HepG2 (cell line): ENCODE measurements around the gene C14orf180. TPM values are rescaled to one million over a fixed set of nuclear protein-coding genes. Genes with fewer than 3 reads are reported as not detected.

Experiments
- ATAC-seq: fragments of 200-7000 bp; cut with Tn5 transposase; 3 replicates; pipeline ENCODE4 v1.9.1; 2020; ENCODE audit warnings: mild to moderate bottlenecking, moderate library complexity
- BruUV-seq: library from RNA; stranded (reverse); fragments of 400-500 nt; replicated peaks from 2 replicates; lab custom pipeline; 2021; lab: Mats Ljungman, UMichigan
- CTCF ChIA-PET: fragments of 300-600 bp; formaldehyde crosslinking; extraction: SDS; loops from one replicate; lab custom pipeline; 2021; ENCODE audit warnings: low total read pairs, inconsistent platforms, low intra/inter-chr PET ratio; lab: Yijun Ruan, JAX
- POLR2A ChIA-PET: fragments of 350-600 bp; sonication (Branson Sonifier 250); formaldehyde crosslinking; loops from one replicate; lab custom pipeline; 2020; ENCODE audit warnings: antibody characterized with exemption, inconsistent platforms; lab: Yijun Ruan, JAX
- DNase-seq: peaks from one replicate; pipeline ENCODE4 v3.0.0-alpha.2; 2015; ENCODE audit warnings: low spot score
- FAIRE-seq: peaks from 3 replicates; lab custom pipeline; 2011; peaks lifted over from hg19 to GRCh38; lab: Jason Lieb, UNC
- H2AFZ ChIP-seq: one replicate; pipeline ENCODE4 v1.6.1; 2011; ENCODE audit warnings: low read length, inconsistent platforms
- H3K27ac ChIP-seq: fragments of 300-600 bp; 3 replicates; pipeline ENCODE4 v1.8.0; 2011; ENCODE audit warnings: mixed run types, mild to moderate bottlenecking, mixed read lengths, low read length, inconsistent platforms; ENCODE audit not compliant: insufficient read depth; ENCODE audit errors: extremely low read length
- H3K27me3 ChIP-seq, 2 experiments: fragments of 200-600 bp in 1 of 2; 2 replicates in 1 of 2; 3 replicates in 1 of 2; pipeline versions ENCODE4 v1.6.0 to v1.8.0; 2011; ENCODE audit warnings: low read length in 2 of 2, mild to moderate bottlenecking in 2 of 2, moderate library complexity in 2 of 2, inconsistent platforms in 1 of 2; ENCODE audit not compliant: insufficient read depth in 2 of 2, control insufficient read depth in 1 of 2
- H3K36me3 ChIP-seq, 2 experiments: fragments of 200-600 bp in 1 of 2; replicated peaks in 1 of 2; 2 replicates in 1 of 2; 3 replicates in 1 of 2; pipeline versions ENCODE4 v1.5.1 to v1.8.0; 2011; ENCODE audit warnings: low read length in 2 of 2, inconsistent platforms in 1 of 2; ENCODE audit not compliant: insufficient read depth in 2 of 2, control insufficient read depth in 1 of 2
- H3K4me1 ChIP-seq: 2 replicates; pipeline ENCODE4 v1.5.1; 2012; ENCODE audit warnings: low read length, inconsistent platforms; ENCODE audit not compliant: insufficient read depth
- H3K4me2 ChIP-seq: 2 replicates; pipeline ENCODE4 v1.6.0; 2011; ENCODE audit warnings: low read depth, low read length, inconsistent platforms
- H3K4me3 ChIP-seq, 3 experiments: fragments of 200-600 bp in 1 of 3; sonication (generic), shearing (Covaris generic) in 1 of 3; replicated peaks in 1 of 3; 2 replicates each; pipeline ENCODE4 v1.5.1; 2011 to 2016; ENCODE audit warnings: low read length in 3 of 3, inconsistent platforms in 2 of 3, low read depth in 2 of 3, mild to moderate bottlenecking in 2 of 3, control low read depth in 1 of 3, mixed read lengths in 1 of 3; ENCODE audit not compliant: insufficient read depth in 1 of 3
- H3K79me2 ChIP-seq: one replicate; pipeline ENCODE4 v1.6.1; 2011; ENCODE audit warnings: low read length, inconsistent platforms; ENCODE audit not compliant: insufficient read depth
- H3K9ac ChIP-seq: 2 replicates; pipeline ENCODE4 v1.6.0; 2011; ENCODE audit warnings: mild to moderate bottlenecking, low read depth, low read length, inconsistent platforms; ENCODE audit not compliant: insufficient read depth
- H3K9me3 ChIP-seq: 2 replicates; pipeline ENCODE4 v1.5.1; 2012; ENCODE audit warnings: mild to moderate bottlenecking, low read length
- H4K20me1 ChIP-seq: 2 replicates; pipeline ENCODE4 v1.6.0; 2011; ENCODE audit warnings: inconsistent platforms, mild to moderate bottlenecking, low read length, moderate library complexity; ENCODE audit not compliant: insufficient read depth
- HNF4G ChIP-seq, 2 experiments: sonication (generic) in 1 of 2; formaldehyde crosslinking in 1 of 2; IDR thresholded peaks; 2 replicates each; pipeline versions ENCODE4 v1.4.0 to v1.6.1; 2011 to 2020; ENCODE audit warnings: borderline replicate concordance in 2 of 2, low read depth in 2 of 2, mild to moderate bottlenecking in 2 of 2, low read length in 1 of 2, missing genetic modification reagents in 1 of 2, moderate library complexity in 1 of 2
- NCOA2 ChIP-seq: sonication (generic); formaldehyde crosslinking; IDR thresholded peaks from 2 replicates; pipeline ENCODE4 v1.8.0; 2022; ENCODE audit warnings: inconsistent platforms
- PCBP2 ChIP-seq: fragments of 200-400 bp; formaldehyde crosslinking; optimal IDR thresholded peaks from 2 replicates; pipeline ENCODE3; 2018; ENCODE audit warnings: low read length, low read depth; ENCODE audit not compliant: poor library complexity, severe bottlenecking
- SIN3A ChIP-seq: IDR thresholded peaks from 2 replicates; pipeline ENCODE4 v1.6.1; 2011; ENCODE audit warnings: low read depth, mild to moderate bottlenecking, control low read depth, low read length, borderline replicate concordance
- SMARCE1 ChIP-seq: fragments of 450-650 bp; IDR thresholded peaks from 2 replicates; pipeline ENCODE4 v1.6.1; 2017; ENCODE audit warnings: borderline replicate concordance
- TCF12 ChIP-seq, 2 experiments: fragments of 450-650 bp in 1 of 2; sonication (generic) in 1 of 2; formaldehyde crosslinking in 1 of 2; IDR thresholded peaks; 2 replicates each; pipeline versions ENCODE4 v1.6.1 to v1.8.0; 2017 to 2022; ENCODE audit warnings: antibody characterized with exemption in 1 of 2, mild to moderate bottlenecking in 1 of 2, missing genetic modification reagents in 1 of 2, moderate library complexity in 1 of 2
- ZNF263 ChIP-seq: sonication (generic); formaldehyde crosslinking; IDR thresholded peaks from 2 replicates; pipeline ENCODE4 v1.4.0; 2020; ENCODE audit warnings: missing genetic modification reagents
- WGBS: methylation state at CpG from one replicate; pipeline ENCODE4 v1.1.6; 2017; ENCODE audit warnings: low lambda C conversion rate; 5-methylcytosine and 5-hydroxymethylcytosine counted together
- in situ Hi-C: cut with HindIII; loops from 2 replicates; pipeline ENCODE4 v1.10.0; 2017; ENCODE audit warnings: low pct_unique_long_range_greater_than_20kb; ENCODE audit not compliant: extremely low pct_ligation_motif_present
- intact Hi-C: fragments of 100-400 bp; cut with micrococcal nuclease; formaldehyde crosslinking; loops from one replicate; pipeline ENCODE4 v1.10.0; 2022; ENCODE audit not compliant: unreplicated experiment
- polyA plus RNA-seq, 8 experiments: library from polyadenylated mRNA; depleted of rRNA in 3 of 8; stranded (reverse) in 7 of 8; unstranded in 1 of 8; fragments of >200 nt; fragmentation: Illumina TruSeq in 4 of 8; extraction: Trizol in 4 of 8; gene quantifications; 2 replicates each; pipeline versions ENCODE4 v1.2.1 to v1.2.3, GENCODE V29; 2011 to 2016; ENCODE audit warnings: low read depth in 4 of 8, missing spikeins in 1 of 8, mixed read lengths in 1 of 8; ENCODE audit not compliant: insufficient read depth in 1 of 8
- total RNA-seq, 5 experiments: library from RNA; depleted of rRNA; stranded (reverse); fragments of >200 nt; fragmentation: Illumina TruSeq; extraction: Trizol; gene quantifications; 2 replicates each; pipeline ENCODE4 v1.2.3, GENCODE V29; 2016; ENCODE audit warnings: low read depth in 1 of 5
- TF ChIP-seq, protein P1 (sequence below): sonication (generic); formaldehyde crosslinking; IDR thresholded peaks from 2 replicates; pipeline ENCODE4 v1.5.0; 2020; ENCODE audit warnings: mild to moderate bottlenecking, missing genetic modification reagents
- TF ChIP-seq, protein P2 (sequence below): sonication (generic); formaldehyde crosslinking; IDR thresholded peaks from 2 replicates; pipeline ENCODE4 v1.5.0; 2020; ENCODE audit warnings: mild to moderate bottlenecking, missing genetic modification reagents, borderline replicate concordance
- TF ChIP-seq, protein P3 (sequence below): sonication (generic); formaldehyde crosslinking; IDR thresholded peaks from 2 replicates; pipeline ENCODE4 v1.8.0; 2022; ENCODE audit warnings: missing genetic modification reagents, low read depth, mild to moderate bottlenecking, borderline replicate concordance
- TF ChIP-seq, protein P4 (sequence below): sonication (generic); formaldehyde crosslinking; conservative IDR thresholded peaks from 2 replicates; pipeline ENCODE4 v1.5.0; 2020; ENCODE audit warnings: missing genetic modification reagents
- TF ChIP-seq, protein P5 (sequence below): sonication (generic); formaldehyde crosslinking; IDR thresholded peaks from 2 replicates; pipeline ENCODE4 v1.5.1; 2020; ENCODE audit warnings: missing genetic modification reagents, mild to moderate bottlenecking, borderline replicate concordance
- TF ChIP-seq, protein P6 (sequence below): sonication (generic); formaldehyde crosslinking; IDR thresholded peaks from 2 replicates; pipeline ENCODE4 v1.4.0; 2020; ENCODE audit warnings: missing genetic modification reagents, borderline replicate concordance

The C14orf180 gene
- total and polyA plus RNA-seq, 2 of the 13 experiments (the other 11 are each of a cell fraction or from before 2014, with no cell fraction given): not detected

DNA sequence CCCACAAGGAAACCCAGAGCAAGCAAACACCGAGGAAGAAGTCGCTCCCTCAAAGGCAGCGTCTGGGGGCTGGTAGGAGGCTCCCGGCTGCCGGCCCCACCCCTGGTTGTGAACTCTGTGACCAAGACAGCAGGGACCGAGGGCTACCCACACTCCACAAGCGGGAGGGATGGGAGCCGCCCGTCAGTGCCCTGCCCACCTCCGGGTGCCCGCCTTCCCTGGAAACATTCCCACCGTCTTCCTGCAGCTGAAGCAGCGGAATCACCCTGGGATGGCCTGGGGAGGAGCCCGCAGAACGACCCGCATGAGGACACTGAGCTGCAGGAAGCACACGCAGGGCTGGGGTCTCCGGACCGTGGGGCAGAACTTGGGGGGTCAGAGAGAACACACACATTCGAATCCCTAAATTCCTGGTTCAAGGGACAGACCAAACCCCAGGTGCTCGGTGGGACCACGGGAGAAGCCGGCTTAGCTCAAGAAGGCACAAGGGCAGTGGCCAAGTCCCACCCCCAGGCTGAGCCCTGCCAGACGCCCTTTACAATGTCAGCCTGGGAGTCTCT, 33.5 kb upstream of the C14orf180 start:
- no peak for ATAC-seq
- H3K9me3 ChIP-seq: no peaks in the 10 kb centered on the region
- POLR2A ChIA-PET: no interaction called here
- no peaks in the 10 kb centered on the region for H3K79me2 ChIP-seq
- BruUV-seq: no TSS peak
- H3K9ac ChIP-seq: no peak overlapping the region
- CTCF ChIA-PET: no interaction called here
- no peak for FAIRE-seq
- H3K36me3 ChIP-seq: no peaks in the 10 kb centered on the region
- no peaks in the 10 kb centered on the region for H3K4me1 ChIP-seq
- no peak overlapping the region for H3K27ac ChIP-seq
- intact Hi-C loops (no loop called here), in situ Hi-C loops (no loop called here)
- no peak overlapping the region for H3K4me2 ChIP-seq
- H3K27me3 ChIP-seq: peaks cover 16 to 63% of the 10 kb centered on the region in 2 experiments; a peak in 4 of 5 replicates
- no peak overlapping the region for H3K4me3 ChIP-seq
- H2AFZ ChIP-seq: no peak overlapping the region
- peaks cover 3% of the 10 kb centered on the region; the same call in 1 of the 2 replicates for H4K20me1 ChIP-seq
- 27% methylated on average over 6 of the region's 24 CpGs for WGBS
- DNase-seq: no peak
- TF ChIP-seq SMARCE1 (no peak), ZNF263 (CRISPR knock-in tag) (no peak), HNF4G (IDR thresholded peaks at IDR 0.05; ENCODE audit: borderline replicate concordance, low read depth, low read length) (no peak), HNF4G (CRISPR knock-in tag; IDR thresholded peaks at IDR 0.05; ENCODE audit: borderline replicate concordance, low read depth) (no peak), SIN3A (no peak), PCBP2 (no peak), NCOA2 (CRISPR knock-in tag) (no peak), TCF12 (IDR thresholded peaks at IDR 0.05) (no peak), TCF12 (CRISPR knock-in tag; IDR thresholded peaks at IDR 0.05) (no peak)
- TF ChIP-seq, protein P1, sequence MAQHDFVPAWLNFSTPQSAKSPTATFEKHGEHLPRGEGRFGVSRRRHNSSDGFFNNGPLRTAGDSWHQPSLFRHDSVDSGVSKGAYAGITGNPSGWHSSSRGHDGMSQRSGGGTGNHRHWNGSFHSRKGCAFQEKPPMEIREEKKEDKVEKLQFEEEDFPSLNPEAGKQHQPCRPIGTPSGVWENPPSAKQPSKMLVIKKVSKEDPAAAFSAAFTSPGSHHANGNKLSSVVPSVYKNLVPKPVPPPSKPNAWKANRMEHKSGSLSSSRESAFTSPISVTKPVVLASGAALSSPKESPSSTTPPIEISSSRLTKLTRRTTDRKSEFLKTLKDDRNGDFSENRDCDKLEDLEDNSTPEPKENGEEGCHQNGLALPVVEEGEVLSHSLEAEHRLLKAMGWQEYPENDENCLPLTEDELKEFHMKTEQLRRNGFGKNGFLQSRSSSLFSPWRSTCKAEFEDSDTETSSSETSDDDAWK: no peak
- TF ChIP-seq, protein P2, sequence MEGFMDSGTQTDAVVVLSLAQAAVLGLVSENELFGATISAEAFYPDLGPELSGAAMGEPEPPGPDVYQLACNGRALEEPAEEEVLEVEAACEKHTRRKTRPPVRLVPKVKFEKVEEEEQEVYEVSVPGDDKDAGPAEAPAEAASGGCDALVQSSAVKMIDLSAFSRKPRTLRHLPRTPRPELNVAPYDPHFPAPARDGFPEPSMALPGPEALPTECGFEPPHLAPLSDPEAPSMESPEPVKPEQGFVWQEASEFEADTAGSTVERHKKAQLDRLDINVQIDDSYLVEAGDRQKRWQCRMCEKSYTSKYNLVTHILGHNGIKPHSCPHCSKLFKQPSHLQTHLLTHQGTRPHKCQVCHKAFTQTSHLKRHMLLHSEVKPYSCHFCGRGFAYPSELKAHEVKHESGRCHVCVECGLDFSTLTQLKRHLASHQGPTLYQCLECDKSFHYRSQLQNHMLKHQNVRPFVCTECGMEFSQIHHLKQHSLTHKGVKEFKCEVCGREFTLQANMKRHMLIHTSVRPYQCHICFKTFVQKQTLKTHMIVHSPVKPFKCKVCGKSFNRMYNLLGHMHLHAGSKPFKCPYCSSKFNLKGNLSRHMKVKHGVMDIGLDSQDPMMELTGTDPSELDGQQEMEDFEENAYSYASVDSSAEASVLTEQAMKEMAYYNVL (CRISPR knock-in tag): no peak
- TF ChIP-seq, protein P3, sequence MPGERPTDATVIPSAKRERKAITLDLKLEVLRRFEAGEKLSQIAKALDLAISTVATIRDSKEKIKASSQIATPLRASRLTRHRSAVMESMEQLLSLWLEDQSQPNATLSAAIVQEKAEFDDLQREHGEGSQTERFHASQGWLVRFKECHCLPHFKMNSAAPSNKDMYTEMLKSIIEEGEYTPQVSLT (CRISPR knock-in tag): no peak
- TF ChIP-seq, protein P4, sequence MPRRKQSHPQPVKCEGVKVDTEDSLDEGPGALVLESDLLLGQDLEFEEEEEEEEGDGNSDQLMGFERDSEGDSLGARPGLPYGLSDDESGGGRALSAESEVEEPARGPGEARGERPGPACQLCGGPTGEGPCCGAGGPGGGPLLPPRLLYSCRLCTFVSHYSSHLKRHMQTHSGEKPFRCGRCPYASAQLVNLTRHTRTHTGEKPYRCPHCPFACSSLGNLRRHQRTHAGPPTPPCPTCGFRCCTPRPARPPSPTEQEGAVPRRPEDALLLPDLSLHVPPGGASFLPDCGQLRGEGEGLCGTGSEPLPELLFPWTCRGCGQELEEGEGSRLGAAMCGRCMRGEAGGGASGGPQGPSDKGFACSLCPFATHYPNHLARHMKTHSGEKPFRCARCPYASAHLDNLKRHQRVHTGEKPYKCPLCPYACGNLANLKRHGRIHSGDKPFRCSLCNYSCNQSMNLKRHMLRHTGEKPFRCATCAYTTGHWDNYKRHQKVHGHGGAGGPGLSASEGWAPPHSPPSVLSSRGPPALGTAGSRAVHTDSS: no peak
- TF ChIP-seq, protein P5, sequence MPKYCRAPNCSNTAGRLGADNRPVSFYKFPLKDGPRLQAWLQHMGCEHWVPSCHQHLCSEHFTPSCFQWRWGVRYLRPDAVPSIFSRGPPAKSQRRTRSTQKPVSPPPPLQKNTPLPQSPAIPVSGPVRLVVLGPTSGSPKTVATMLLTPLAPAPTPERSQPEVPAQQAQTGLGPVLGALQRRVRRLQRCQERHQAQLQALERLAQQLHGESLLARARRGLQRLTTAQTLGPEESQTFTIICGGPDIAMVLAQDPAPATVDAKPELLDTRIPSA (CRISPR knock-in tag): no peak
- TF ChIP-seq, protein P6, sequence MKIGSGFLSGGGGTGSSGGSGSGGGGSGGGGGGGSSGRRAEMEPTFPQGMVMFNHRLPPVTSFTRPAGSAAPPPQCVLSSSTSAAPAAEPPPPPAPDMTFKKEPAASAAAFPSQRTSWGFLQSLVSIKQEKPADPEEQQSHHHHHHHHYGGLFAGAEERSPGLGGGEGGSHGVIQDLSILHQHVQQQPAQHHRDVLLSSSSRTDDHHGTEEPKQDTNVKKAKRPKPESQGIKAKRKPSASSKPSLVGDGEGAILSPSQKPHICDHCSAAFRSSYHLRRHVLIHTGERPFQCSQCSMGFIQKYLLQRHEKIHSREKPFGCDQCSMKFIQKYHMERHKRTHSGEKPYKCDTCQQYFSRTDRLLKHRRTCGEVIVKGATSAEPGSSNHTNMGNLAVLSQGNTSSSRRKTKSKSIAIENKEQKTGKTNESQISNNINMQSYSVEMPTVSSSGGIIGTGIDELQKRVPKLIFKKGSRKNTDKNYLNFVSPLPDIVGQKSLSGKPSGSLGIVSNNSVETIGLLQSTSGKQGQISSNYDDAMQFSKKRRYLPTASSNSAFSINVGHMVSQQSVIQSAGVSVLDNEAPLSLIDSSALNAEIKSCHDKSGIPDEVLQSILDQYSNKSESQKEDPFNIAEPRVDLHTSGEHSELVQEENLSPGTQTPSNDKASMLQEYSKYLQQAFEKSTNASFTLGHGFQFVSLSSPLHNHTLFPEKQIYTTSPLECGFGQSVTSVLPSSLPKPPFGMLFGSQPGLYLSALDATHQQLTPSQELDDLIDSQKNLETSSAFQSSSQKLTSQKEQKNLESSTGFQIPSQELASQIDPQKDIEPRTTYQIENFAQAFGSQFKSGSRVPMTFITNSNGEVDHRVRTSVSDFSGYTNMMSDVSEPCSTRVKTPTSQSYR (CRISPR knock-in tag): no peak
